SK-N-SH treated with all-trans-retinoic acid at 6 μM for 48 hours (cell line): ENCODE results near the gene PHLDB1.

Experiments
- ATAC-seq: fragments of 200-7000 bp; cut with Tn5 transposase; 3 replicates; pipeline ENCODE4 v1.9.1; 2020; ENCODE audit warnings: mild to moderate bottlenecking, moderate library complexity
- ARNTL ChIP-seq: fragments of 450-650 bp; formaldehyde crosslinking; IDR thresholded peaks from 2 replicates; pipeline ENCODE4 v1.5.0; 2020; ENCODE audit warnings: low read depth, mild to moderate bottlenecking, moderate library complexity, borderline replicate concordance
- BACH2 ChIP-seq: fragments of 250-450 bp; sonication (Bioruptor Pico); IDR thresholded peaks from 2 replicates; pipeline ENCODE4 v1.9.0; 2021; ENCODE audit warnings: mild to moderate bottlenecking, borderline replicate concordance
- CSDC2 ChIP-seq: fragments of 250-450 bp; sonication (Bioruptor Pico); IDR thresholded peaks from 2 replicates; pipeline ENCODE4 v1.5.0; 2020; ENCODE audit warnings: mild to moderate bottlenecking, moderate library complexity
- ESRRG ChIP-seq: fragments of 250-450 bp; sonication (Bioruptor Pico); IDR thresholded peaks from 2 replicates; pipeline ENCODE4 v1.6.1; 2021; ENCODE audit warnings: mild to moderate bottlenecking
- GLIS3 ChIP-seq: fragments of 250-450 bp; sonication (Bioruptor Pico); IDR thresholded peaks from 2 replicates; pipeline ENCODE4 v1.5.0; 2020; ENCODE audit warnings: mild to moderate bottlenecking, moderate library complexity
- OSR1 ChIP-seq: fragments of 250-450 bp; sonication (Bioruptor Pico); IDR thresholded peaks from 2 replicates; pipeline ENCODE4 v1.8.0; 2022; ENCODE audit warnings: moderate library complexity, mild to moderate bottlenecking, inconsistent platforms
- PATZ1 ChIP-seq: fragments of 250-450 bp; sonication (Bioruptor Pico); IDR thresholded peaks from 2 replicates; pipeline ENCODE4 v1.8.0; 2020; ENCODE audit warnings: mild to moderate bottlenecking, moderate library complexity, borderline replicate concordance
- POU6F1 ChIP-seq: fragments of 250-450 bp; sonication (Bioruptor Pico); IDR thresholded peaks from 2 replicates; pipeline ENCODE4 v1.8.0; 2021; ENCODE audit warnings: low read depth, mild to moderate bottlenecking, moderate library complexity, borderline replicate concordance
- PPARA ChIP-seq: fragments of 250-450 bp; sonication (Bioruptor Pico); IDR thresholded peaks from 2 replicates; pipeline ENCODE4 v1.5.0; 2020; ENCODE audit warnings: mild to moderate bottlenecking, borderline replicate concordance
- RARB ChIP-seq: fragments of 250-450 bp; sonication (Bioruptor Pico); IDR thresholded peaks from 2 replicates; pipeline ENCODE4 v1.8.0; 2021; ENCODE audit warnings: mild to moderate bottlenecking, moderate library complexity
- SNAI2 ChIP-seq: fragments of 250-450 bp; sonication (Bioruptor Pico); IDR thresholded peaks from 2 replicates; pipeline ENCODE4 v1.5.0; 2020; ENCODE audit warnings: mild to moderate bottlenecking, moderate library complexity
- TCF4 ChIP-seq: fragments of 250-450 bp; sonication (Bioruptor Pico); IDR thresholded peaks from 2 replicates; pipeline ENCODE4 v1.8.0; 2021; ENCODE audit warnings: mild to moderate bottlenecking, moderate library complexity, borderline replicate concordance
- TOX ChIP-seq: fragments of 250-450 bp; sonication (Bioruptor Pico); IDR thresholded peaks from 2 replicates; pipeline ENCODE4 v1.8.0; 2021; ENCODE audit warnings: mild to moderate bottlenecking, moderate library complexity, borderline replicate concordance
- TSHZ2 ChIP-seq: fragments of 250-450 bp; sonication (Bioruptor Pico); IDR thresholded peaks from 2 replicates; pipeline ENCODE4 v1.5.0; 2020; ENCODE audit warnings: mild to moderate bottlenecking, moderate library complexity
- ZC3H10 ChIP-seq: fragments of 250-450 bp; sonication (Bioruptor Pico); IDR thresholded peaks from 2 replicates; pipeline ENCODE4 v1.5.1; 2021; ENCODE audit warnings: mild to moderate bottlenecking, moderate library complexity
- ZFP3 ChIP-seq: fragments of 250-450 bp; sonication (Bioruptor Pico); IDR thresholded peaks from 2 replicates; pipeline ENCODE4 v1.5.0; 2020; ENCODE audit warnings: mild to moderate bottlenecking, moderate library complexity
- ZNF565 ChIP-seq: fragments of 450-650 bp; formaldehyde crosslinking; conservative IDR thresholded peaks from 2 replicates; pipeline ENCODE4 v1.5.0; 2020; ENCODE audit warnings: low read depth, mild to moderate bottlenecking, moderate library complexity
- ZNF70 ChIP-seq: fragments of 450-650 bp; formaldehyde crosslinking; IDR thresholded peaks from 2 replicates; pipeline ENCODE4 v1.5.0; 2020; ENCODE audit warnings: mild to moderate bottlenecking, moderate library complexity
- ZNF8 ChIP-seq: fragments of 450-650 bp; formaldehyde crosslinking; IDR thresholded peaks from 2 replicates; pipeline ENCODE4 v1.5.0; 2020; ENCODE audit warnings: mild to moderate bottlenecking, moderate library complexity
- TF ChIP-seq, protein P1 (sequence below): fragments of 250-450 bp; sonication (Bioruptor Pico); IDR thresholded peaks from 2 replicates; pipeline ENCODE4 v1.5.1; 2020; ENCODE audit warnings: low read depth, mild to moderate bottlenecking, moderate library complexity

PHLDB1 gene

DNA sequence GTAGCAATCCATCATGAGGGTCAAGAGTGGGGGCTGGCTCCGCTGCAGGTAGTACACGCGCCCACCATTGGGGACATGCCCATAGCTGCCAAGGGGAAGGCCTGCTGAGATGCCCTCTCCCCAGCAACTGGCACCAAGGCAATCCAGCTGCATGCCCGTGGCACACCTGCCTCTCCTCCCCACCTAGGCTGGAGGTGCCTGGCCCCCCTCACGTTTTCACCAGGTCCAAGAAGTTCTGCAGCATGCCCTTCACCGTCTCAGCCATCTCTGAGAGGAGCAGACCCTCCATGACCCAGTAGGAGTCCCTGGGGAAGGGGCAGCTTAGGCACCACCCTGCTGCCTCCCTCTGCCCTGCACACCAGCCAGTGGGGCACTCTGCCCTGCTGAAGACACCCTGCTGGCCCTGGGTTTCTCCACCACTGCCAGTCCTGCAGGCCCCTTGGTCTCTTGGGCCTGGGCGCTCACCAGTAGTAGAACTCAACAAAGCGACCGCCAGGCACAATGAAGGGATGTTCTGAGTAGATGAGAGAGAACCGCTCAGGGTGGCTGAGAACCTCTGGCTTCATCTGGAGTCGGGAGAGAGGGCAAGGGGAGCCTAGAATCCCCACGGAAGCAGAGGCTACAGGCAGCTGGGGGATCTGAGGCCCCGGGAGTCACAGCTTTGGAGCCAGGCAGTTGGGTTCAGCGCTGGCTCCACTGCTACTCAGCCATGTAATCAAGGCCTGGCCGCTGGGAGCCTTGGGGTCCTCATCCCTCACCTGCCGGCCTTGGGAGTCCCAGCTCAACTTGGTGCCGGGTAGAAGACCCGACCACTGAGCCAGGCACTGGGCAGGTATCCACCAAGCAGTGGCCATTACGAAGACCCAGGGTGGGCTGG lies 54.2 kb downstream of the PHLDB1 start:
- no peak for TF ChIP-seq ZC3H10
- TF ChIP-seq, all 23 proteins: peak for 0
- no peak for ATAC-seq

- no peak for TF ChIP-seq PATZ1 (CRISPR knock-in tag)
- no peak for TF ChIP-seq PPARA (CRISPR knock-in tag)
- TF ChIP-seq TOX (CRISPR knock-in tag) = no peak
- TF ChIP-seq TSHZ2 (CRISPR knock-in tag) = no peak
- TF ChIP-seq, protein P1, sequence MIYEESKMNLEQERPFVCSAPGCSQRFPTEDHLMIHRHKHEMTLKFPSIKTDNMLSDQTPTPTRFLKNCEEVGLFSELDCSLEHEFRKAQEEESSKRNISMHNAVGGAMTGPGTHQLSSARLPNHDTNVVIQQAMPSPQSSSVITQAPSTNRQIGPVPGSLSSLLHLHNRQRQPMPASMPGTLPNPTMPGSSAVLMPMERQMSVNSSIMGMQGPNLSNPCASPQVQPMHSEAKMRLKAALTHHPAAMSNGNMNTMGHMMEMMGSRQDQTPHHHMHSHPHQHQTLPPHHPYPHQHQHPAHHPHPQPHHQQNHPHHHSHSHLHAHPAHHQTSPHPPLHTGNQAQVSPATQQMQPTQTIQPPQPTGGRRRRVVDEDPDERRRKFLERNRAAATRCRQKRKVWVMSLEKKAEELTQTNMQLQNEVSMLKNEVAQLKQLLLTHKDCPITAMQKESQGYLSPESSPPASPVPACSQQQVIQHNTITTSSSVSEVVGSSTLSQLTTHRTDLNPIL (CRISPR knock-in tag) = no peak
- no peak for TF ChIP-seq OSR1
- no peak for TF ChIP-seq ZFP3 (CRISPR knock-in tag)
- no peak for TF ChIP-seq ZNF565
- no peak for TF ChIP-seq GLIS3
- TF ChIP-seq ZNF8 (CRISPR knock-in tag) = no peak
- TF ChIP-seq BACH2 (CRISPR knock-in tag) = no peak
- no peak for ATAC-seq
Observed at GRCh38 chr11:118662401-118663271, 55.2 kb downstream of the PHLDB1 start.

DNA sequence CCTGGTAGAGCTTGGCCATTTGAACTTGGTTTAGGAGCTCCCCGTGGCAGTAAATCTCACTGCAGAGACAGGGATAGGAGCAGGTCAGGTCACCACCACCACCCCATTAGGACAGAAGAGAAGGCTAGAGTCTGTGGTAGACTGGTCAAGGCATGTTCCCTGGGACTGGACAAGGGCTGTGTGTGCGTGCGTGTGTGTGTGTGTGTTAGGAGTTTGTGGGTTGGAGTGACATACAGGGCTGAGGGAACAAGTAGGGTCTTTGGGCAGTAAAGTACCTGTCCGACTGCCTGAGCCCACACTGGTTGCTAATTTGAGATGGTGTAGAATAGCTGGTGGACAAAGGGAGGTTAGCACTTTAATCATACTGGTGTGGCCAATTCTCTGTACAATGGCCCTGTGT lies 56.0 kb downstream of the PHLDB1 start:
- ATAC-seq = no peak
- TF ChIP-seq ZC3H10 (no peak), TOX (CRISPR knock-in tag) (no peak), ZNF70 (no peak), TCF4 (CRISPR knock-in tag) (no peak), RARB (CRISPR knock-in tag) (no peak), OSR1 (no peak), POU6F1 (no peak)

DNA sequence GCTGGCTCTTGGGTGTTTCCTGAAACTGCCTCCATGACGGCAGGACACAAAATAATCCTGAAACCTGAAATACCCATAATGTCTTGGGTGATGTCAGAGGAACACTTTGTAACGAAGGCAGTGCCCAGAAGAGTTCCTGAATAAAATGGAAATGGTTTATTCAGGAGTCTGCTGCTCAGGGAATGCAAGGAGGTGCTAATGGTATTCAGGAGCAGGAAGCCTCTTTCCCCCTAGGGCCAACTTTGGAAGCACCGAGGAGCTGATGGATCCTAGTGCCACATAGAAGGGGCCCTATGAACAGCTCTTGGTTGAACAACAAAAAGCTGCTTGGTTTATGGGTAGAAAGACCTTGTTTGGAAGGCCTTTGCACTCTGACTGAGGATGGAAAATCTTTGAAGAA lies 56.5 kb downstream of the PHLDB1 start:
- no peak for ATAC-seq
- TF ChIP-seq OSR1 (no peak), SNAI2 (CRISPR knock-in tag) (no peak), ZC3H10 (no peak), BACH2 (CRISPR knock-in tag) (no peak), TCF4 (CRISPR knock-in tag) (no peak), RARB (CRISPR knock-in tag) (no peak), ARNTL (no peak), POU6F1 (no peak), CSDC2 (no peak), ESRRG (CRISPR knock-in tag) (no peak), ZNF8 (CRISPR knock-in tag) (no peak), TSHZ2 (CRISPR knock-in tag) (no peak)
- TF ChIP-seq, protein P1 (CRISPR knock-in tag) = no peak
